ENCODE measurements around the gene MKRN1.
"Not testable (repeated sequence)": the region's sequence is repeated elsewhere in the genome, so short reads cannot be mapped to it uniquely, and the experiment has no call there.

The MKRN1 gene

GRCh38 chr7:140479062-140479738, at the start of gene MKRN1:
MKRN1 (minus strand) TSS chr7:140479505; CDS start chr7:140479344, 161 bp downstream.
- DNase-seq (ENCODE audit: extremely low read depth in 1 of 2, low read depth in 1 of 2): peak; percentile 86 to 94

GRCh38 chr7:140526787-140527664, 47.7 kb upstream of the MKRN1 start:
- no peak for DNase-seq (ENCODE audit: extremely low read depth in 1 of 2, low read depth in 1 of 2)

- DNase-seq (ENCODE audit: extremely low read depth in 1 of 2, low read depth in 1 of 2): no peak
Observed at GRCh38 chr7:140526214-140526613, 46.9 kb upstream of the MKRN1 start.

GRCh38 chr7:140525743-140526142, 46.4 kb upstream of the MKRN1 start:
- DNase-seq (ENCODE audit: extremely low read depth in 1 of 2, low read depth in 1 of 2): peak in 1 of 2 donors; percentile 31

- no peak for DNase-seq (ENCODE audit: extremely low read depth in 1 of 2, low read depth in 1 of 2)
Observed at GRCh38 chr7:140521421-140521820, 42.1 kb upstream of the MKRN1 start.

- no peak for DNase-seq (ENCODE audit: extremely low read depth in 1 of 2, low read depth in 1 of 2)
Observed at GRCh38 chr7:140519007-140519399, 39.7 kb upstream of the MKRN1 start.

- no peak for DNase-seq (ENCODE audit: extremely low read depth in 1 of 2, low read depth in 1 of 2)
Observed at GRCh38 chr7:140518370-140519006, 39.2 kb upstream of the MKRN1 start.

- peak; percentile 31 to 50 for DNase-seq (ENCODE audit: extremely low read depth in 1 of 2, low read depth in 1 of 2)
Observed at GRCh38 chr7:140517546-140518369, 38.5 kb upstream of the MKRN1 start.

- DNase-seq (ENCODE audit: extremely low read depth in 1 of 2, low read depth in 1 of 2): no peak
Observed at GRCh38 chr7:140512317-140513000, 33.2 kb upstream of the MKRN1 start.

- DNase-seq (ENCODE audit: extremely low read depth in 1 of 2, low read depth in 1 of 2): no peak
Observed at GRCh38 chr7:140509789-140510188, 30.5 kb upstream of the MKRN1 start.

GRCh38 chr7:140507556-140507955, 28.3 kb upstream of the MKRN1 start:
- DNase-seq (ENCODE audit: extremely low read depth in 1 of 2, low read depth in 1 of 2): not testable (repeated sequence)

- no peak for DNase-seq (ENCODE audit: extremely low read depth in 1 of 2, low read depth in 1 of 2)
Observed at GRCh38 chr7:140506788-140507464, 27.6 kb upstream of the MKRN1 start.

- DNase-seq (ENCODE audit: extremely low read depth in 1 of 2, low read depth in 1 of 2): no peak
Observed at GRCh38 chr7:140501966-140502365, 22.7 kb upstream of the MKRN1 start.

GRCh38 chr7:140497807-140498206, 18.5 kb upstream of the MKRN1 start:
- not testable (repeated sequence) for DNase-seq (ENCODE audit: extremely low read depth in 1 of 2, low read depth in 1 of 2)

- DNase-seq (ENCODE audit: extremely low read depth in 1 of 2, low read depth in 1 of 2): no peak
Observed at GRCh38 chr7:140497241-140497769, 18.0 kb upstream of the MKRN1 start.

- DNase-seq (ENCODE audit: extremely low read depth in 1 of 2, low read depth in 1 of 2): no peak
Observed at GRCh38 chr7:140495514-140496097, 16.3 kb upstream of the MKRN1 start.

- DNase-seq (ENCODE audit: extremely low read depth in 1 of 2, low read depth in 1 of 2): no peak
Observed at GRCh38 chr7:140494867-140495266, 15.6 kb upstream of the MKRN1 start.

GRCh38 chr7:140489026-140489359, 9.7 kb upstream of the MKRN1 start:
- no peak for DNase-seq (ENCODE audit: extremely low read depth in 1 of 2, low read depth in 1 of 2)
